Osteoblast (primary cell): ENCODE results near the gene CHCHD2. TPM values are rescaled to one million over a fixed set of nuclear protein-coding genes. Genes with fewer than 3 reads are reported as not detected.
"Not testable (repeated sequence)": the region's sequence is repeated elsewhere in the genome, so short reads cannot be mapped to it uniquely, and the experiment has no call there.

Source experiments
- DNase-seq: peaks from one replicate; pipeline ENCODE4 v3.0.0; 2011; ENCODE audit warnings: low spot score, mixed read lengths; ENCODE audit not compliant: insufficient read length; ENCODE audit errors: missing footprints
- H2AFZ ChIP-seq: 2 replicates; pipeline ENCODE4 v1.6.0; 2011; ENCODE audit warnings: mild to moderate bottlenecking, low read length
- H3K27ac ChIP-seq: 2 replicates; pipeline ENCODE4 v1.5.1; 2011; ENCODE audit warnings: mild to moderate bottlenecking, low read depth, low read length, moderate library complexity
- H3K27me3 ChIP-seq: 2 replicates; pipeline ENCODE4 v1.6.0; 2012; ENCODE audit warnings: mild to moderate bottlenecking, control low read depth, inconsistent platforms, low read length, moderate library complexity; ENCODE audit not compliant: insufficient read depth
- H3K36me3 ChIP-seq: 2 replicates; pipeline ENCODE4 v1.5.1; 2011; ENCODE audit warnings: mild to moderate bottlenecking, low read length, control low read depth, moderate library complexity; ENCODE audit not compliant: insufficient read depth
- H3K4me1 ChIP-seq: 2 replicates; pipeline ENCODE4 v1.5.1; 2011; ENCODE audit warnings: mild to moderate bottlenecking, low read length, control low read depth, moderate library complexity; ENCODE audit not compliant: insufficient read depth
- H3K4me2 ChIP-seq: 2 replicates; pipeline ENCODE4 v1.6.0; 2011; ENCODE audit warnings: mild to moderate bottlenecking, low read length; ENCODE audit not compliant: insufficient read depth
- H3K4me3 ChIP-seq: fragments of 200-600 bp; sonication (generic); 3 replicates; pipeline ENCODE4 v1.5.1; 2012; ENCODE audit warnings: mild to moderate bottlenecking, low read length, inconsistent platforms; ENCODE audit not compliant: insufficient read depth
- H3K79me2 ChIP-seq: 2 replicates; pipeline ENCODE4 v1.6.0; 2012; ENCODE audit warnings: mild to moderate bottlenecking, low read length, control low read depth, inconsistent platforms; ENCODE audit not compliant: insufficient read depth
- H3K9me3 ChIP-seq: 2 replicates; pipeline ENCODE4 v1.5.1; 2011; ENCODE audit warnings: low read depth, low read length, control low read depth
- H4K20me1 ChIP-seq: 2 replicates; pipeline ENCODE4 v1.6.0; 2012; ENCODE audit warnings: mild to moderate bottlenecking, low read length, control low read depth; ENCODE audit not compliant: insufficient read depth
- CTCF ChIP-seq: IDR thresholded peaks from 2 replicates; pipeline ENCODE4 v1.5.1; 2011; ENCODE audit warnings: mild to moderate bottlenecking, low read depth, low read length, moderate library complexity; ENCODE audit errors: extremely low read depth
- total RNA-seq: library from RNA; depleted of rRNA; stranded (reverse); fragments of >200 nt; gene quantifications from 2 replicates; pipeline ENCODE4 v1.2.3, GENCODE V29; 2012

CHCHD2 gene
- total RNA-seq, 1 donor = 202 TPM

- no peak overlapping the region for H3K4me3 ChIP-seq
- no peak overlapping the region for H2AFZ ChIP-seq
- H3K27ac ChIP-seq = no peak overlapping the region
- H3K79me2 ChIP-seq = no peaks in the 10 kb centered on the region
- H4K20me1 ChIP-seq = no peaks in the 10 kb centered on the region
- no peak for TF ChIP-seq CTCF
- no peak for DNase-seq
- no peaks in the 10 kb centered on the region for H3K27me3 ChIP-seq
- H3K4me2 ChIP-seq = no peak overlapping the region
- H3K9me3 ChIP-seq = no peaks in the 10 kb centered on the region
- no peaks in the 10 kb centered on the region for H3K36me3 ChIP-seq
- H3K4me1 ChIP-seq = no peaks in the 10 kb centered on the region
Observed at GRCh38 chr7:56124981-56125380, 18.7 kb upstream of the CHCHD2 start.

GRCh38 chr7:56121440-56121839 lies 15.2 kb upstream of the CHCHD2 start:
- no peak for TF ChIP-seq CTCF
- H2AFZ ChIP-seq = no peak overlapping the region

GRCh38 chr7:56115852-56116538 lies 9.7 kb upstream of the CHCHD2 start, which contains the start of gene NUPR2:
NUPR2 (minus strand) TSS chr7:56116417; CDS start chr7:56116314, 103 bp downstream.
- no peak for TF ChIP-seq CTCF
- DNase-seq = no peak
- no peak within 1 kb of the TSS for H3K4me3 ChIP-seq
- no peaks in the 10 kb centered on the region for H3K79me2 ChIP-seq
- H4K20me1 ChIP-seq = no peaks in the 10 kb centered on the region
- H3K9me3 ChIP-seq = no peaks in the 10 kb centered on the region
- H3K36me3 ChIP-seq = no peaks in the 10 kb centered on the region
- no peak within 1 kb of the TSS for H3K4me2 ChIP-seq
- H3K27me3 ChIP-seq = no peaks in the 10 kb centered on the region
- no peak within 1 kb of the TSS for H2AFZ ChIP-seq
- H3K4me1 ChIP-seq = no peaks in the 10 kb centered on the region
- no peak within 1 kb of the TSS for H3K27ac ChIP-seq

More at GRCh38 chr7:56121440-56121839, 15.2 kb upstream of the CHCHD2 start:
- H4K20me1 ChIP-seq = no peaks in the 10 kb centered on the region
- no peak overlapping the region for H3K27ac ChIP-seq
- H3K9me3 ChIP-seq = no peaks in the 10 kb centered on the region
- H3K4me1 ChIP-seq = no peaks in the 10 kb centered on the region
- H3K4me3 ChIP-seq = no peak overlapping the region
- no peaks in the 10 kb centered on the region for H3K27me3 ChIP-seq
- no peak for DNase-seq
- H3K36me3 ChIP-seq = no peaks in the 10 kb centered on the region
- H3K79me2 ChIP-seq = no peaks in the 10 kb centered on the region
- no peak overlapping the region for H3K4me2 ChIP-seq

GRCh38 chr7:56112244-56112643 lies 6.0 kb upstream of the CHCHD2 start:
- H3K9me3 ChIP-seq, H3K36me3 ChIP-seq, DNase-seq, H3K4me1 ChIP-seq, H4K20me1 ChIP-seq, H3K27ac ChIP-seq, H3K27me3 ChIP-seq, H3K4me3 ChIP-seq, H3K4me2 ChIP-seq, H2AFZ ChIP-seq, H3K79me2 ChIP-seq: not testable (repeated sequence)
